HG03060 (cell line): ENCODE measurements around the gene U2AF1L4.
"Not testable (repeated sequence)": the region's sequence is repeated elsewhere in the genome, so short reads cannot be mapped to it uniquely, and the experiment has no call there.

ENCODE experiments used
- ATAC-seq: cut with Tn5 transposase; IDR thresholded peaks from one replicate; pipeline ENCODE4 v1.9.1; 2021; ENCODE audit warnings: low read depth, moderate number of reproducible peaks; ENCODE audit not compliant: unreplicated experiment

U2AF1L4 gene

DNA sequence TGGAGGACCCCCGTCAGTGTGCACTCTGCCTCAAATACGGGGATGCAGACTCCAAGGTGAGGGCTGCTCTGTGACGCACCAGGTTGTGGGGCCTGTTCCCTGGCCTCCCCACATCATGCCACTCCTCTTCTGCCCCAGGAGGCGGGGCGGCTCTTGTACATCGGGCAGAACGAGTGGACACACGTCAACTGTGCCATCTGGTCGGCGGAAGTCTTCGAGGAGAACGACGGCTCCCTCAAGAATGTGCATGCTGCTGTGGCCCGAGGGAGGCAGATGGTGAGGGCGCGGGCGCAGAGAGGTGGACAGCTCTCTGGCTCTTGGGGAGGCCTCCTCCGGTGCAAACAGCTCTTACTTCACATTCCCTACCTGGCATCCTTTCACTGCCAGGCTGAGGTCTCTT, 16.2 kb downstream of the U2AF1L4 start:
- no peak for ATAC-seq

DNA sequence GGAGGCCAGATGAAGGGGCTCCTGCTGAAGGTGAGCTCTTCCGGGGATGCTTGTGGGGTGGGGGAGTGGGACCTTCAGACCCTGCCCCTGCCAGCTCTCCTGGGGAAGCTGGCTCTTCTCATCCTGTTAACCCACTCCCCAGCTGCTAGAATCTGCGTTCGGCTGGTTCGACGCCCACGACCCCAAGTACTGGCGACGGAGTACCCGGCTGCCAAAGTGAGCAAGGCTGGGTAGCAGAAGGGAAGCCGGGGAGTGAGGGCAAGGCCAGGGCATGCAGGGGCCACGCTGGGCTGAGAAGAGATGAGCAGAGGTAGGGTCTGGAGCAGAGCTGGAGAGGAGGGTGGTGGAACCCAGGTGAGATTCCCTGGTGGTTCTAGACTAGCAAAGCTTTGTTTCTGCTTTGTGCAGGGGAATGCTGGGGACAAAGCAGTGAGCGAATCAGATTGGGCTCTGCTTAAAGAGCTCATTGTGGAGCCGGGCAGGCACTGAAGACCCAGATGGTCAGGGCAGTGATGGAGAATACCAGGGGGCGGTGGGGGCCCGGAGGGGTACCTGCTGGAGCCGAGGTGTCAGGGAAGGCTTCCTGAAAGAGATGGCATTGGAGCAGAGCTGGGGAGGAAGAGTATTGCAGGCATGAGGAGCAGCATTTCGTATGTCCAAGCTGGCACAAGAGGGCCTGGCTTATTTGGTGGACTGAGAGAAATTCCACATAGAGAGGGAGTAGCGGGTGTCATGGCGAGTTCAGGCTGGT, 17.1 kb downstream of the U2AF1L4 start:
- ATAC-seq: no peak

DNA sequence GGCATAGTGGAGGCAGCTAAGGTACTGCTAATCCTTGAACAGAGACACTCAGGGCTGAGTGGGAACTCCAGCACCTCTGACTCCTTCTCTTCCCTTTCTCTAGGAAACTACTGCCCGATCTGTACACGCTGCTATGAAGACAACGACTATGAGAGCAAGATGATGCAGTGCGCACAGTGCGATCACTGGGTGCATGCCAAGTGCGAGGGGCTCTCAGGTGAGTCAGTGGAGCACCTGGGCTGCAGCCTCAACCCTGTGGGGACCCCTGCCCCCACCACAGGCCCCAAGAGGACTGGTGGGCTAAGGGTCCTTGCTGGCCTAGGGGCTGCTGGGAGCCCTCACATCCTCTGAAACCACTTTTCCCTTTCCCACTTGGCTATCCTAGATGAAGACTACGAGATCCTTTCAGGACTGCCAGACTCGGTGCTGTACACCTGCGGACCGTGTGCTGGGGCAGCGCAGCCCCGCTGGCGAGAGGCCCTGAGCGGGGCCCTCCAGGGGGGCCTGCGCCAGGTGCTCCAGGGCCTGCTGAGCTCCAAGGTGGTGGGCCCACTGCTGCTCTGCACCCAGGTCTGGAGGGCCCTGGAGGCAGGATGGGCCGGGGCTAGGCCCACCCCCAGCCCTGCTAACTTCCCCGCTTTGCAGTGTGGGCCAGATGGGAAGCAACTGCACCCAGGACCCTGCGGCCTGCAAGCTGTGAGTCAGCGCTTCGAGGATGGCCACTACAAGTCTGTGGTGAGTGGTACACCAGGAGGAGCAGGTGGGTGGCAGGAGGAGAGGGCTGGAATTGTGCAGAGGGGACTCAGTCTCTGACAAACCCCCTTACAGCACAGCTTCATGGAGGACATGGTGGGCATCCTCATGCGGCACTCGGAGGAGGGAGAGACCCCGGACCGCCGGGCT, 17.9 kb downstream of the U2AF1L4 start:
- ATAC-seq: no peak

DNA sequence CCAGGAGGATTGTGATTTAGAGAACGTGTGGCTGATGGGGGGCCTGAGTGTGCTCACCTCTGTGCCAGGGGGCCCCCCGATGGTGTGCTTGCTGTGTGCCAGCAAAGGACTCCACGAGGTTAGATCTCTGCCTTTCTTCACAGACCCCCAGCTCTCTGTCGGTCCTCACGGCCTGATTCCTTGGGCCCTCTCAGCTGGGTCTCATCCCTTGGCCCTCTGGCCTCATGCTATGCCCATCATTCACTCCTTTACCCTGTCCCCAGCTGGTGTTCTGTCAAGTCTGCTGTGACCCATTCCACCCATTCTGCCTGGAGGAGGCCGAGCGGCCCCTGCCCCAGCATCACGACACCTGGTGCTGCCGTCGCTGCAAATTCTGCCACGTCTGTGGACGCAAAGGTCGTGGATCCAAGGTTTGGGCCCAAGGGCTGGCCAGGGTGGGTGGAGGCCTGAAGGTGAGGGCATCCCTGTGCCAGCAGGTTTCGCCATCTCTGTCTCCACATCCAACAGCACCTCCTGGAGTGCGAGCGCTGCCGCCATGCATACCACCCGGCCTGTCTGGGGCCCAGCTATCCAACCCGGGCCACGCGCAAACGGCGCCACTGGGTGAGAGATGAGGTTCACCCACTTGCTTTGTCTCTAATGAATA, 19.9 kb downstream of the U2AF1L4 start:
- ATAC-seq: no peak

DNA sequence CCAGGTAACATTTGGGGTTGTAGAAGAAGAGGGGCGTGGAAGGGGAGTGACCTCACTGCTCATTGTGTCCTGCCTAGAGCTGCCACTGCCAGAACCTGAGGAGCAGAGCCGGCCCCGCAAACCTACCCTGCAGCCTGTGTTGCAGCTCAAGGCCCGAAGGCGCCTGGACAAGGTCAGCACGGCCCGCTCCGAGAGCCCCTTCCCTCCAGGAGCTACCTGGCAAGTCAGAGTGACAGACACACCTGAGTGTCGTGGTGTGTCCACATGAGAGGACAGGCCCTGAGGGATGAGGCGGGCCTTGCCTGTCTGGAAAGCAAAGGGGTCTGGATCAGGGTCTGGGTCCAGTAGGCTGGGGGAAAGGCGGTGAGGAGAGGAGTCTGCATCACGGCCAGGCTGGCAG, 20.7 kb downstream of the U2AF1L4 start:
- ATAC-seq: no peak

DNA sequence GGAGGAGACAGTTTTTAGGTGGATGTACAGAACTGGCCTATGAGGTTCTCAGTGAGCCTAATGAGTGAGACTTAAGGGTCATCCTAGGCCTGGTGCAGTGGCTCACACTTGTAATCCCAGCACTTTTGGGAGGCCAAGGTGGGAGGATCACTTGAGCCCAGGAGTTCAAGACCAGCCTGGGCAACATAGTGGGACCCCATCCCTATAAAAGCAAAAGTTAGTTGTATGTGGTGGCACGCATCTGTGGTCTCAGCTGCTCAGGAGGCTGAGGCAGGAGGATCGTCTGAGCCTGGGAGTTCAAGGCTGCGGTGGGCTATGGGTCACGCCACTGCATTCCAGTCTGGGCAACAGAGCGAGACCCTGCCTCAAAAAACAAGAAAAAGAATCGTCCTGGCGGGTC, 21.1 kb downstream of the U2AF1L4 start:
- not testable (repeated sequence) for ATAC-seq

DNA sequence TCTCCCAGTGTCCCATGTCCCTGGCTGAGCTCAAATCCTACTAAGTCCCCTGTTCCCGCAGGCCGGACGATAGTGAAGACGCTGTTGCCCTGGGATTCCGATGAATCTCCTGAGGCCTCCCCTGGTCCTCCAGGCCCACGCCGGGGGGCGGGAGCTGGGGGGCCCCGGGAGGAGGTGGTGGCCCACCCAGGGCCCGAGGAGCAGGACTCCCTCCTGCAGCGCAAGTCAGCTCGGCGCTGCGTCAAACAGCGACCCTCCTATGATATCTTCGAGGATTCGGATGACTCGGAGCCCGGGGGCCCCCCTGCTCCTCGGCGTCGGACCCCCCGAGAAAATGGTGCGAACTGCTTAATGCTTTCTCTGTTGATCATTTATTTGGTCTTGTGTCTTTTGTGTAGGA, 21.5 kb downstream of the U2AF1L4 start:
- no peak for ATAC-seq

DNA sequence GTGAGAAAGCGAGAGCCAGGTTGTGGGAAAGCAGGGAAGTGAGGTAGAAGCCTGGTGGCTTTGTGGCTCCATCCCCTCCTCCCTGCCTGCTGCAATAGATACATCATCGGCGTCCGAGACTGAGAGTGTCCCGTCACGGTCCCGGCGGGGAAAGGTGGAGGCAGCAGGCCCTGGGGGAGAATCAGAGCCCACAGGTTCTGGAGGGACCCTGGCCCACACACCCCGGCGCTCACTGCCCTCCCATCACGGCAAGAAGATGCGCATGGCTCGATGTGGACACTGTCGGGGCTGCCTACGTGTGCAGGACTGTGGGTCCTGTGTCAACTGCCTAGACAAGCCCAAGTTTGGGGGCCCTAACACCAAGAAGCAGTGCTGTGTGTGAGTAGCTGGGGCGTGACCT, 22.3 kb downstream of the U2AF1L4 start:
- ATAC-seq: no peak

DNA sequence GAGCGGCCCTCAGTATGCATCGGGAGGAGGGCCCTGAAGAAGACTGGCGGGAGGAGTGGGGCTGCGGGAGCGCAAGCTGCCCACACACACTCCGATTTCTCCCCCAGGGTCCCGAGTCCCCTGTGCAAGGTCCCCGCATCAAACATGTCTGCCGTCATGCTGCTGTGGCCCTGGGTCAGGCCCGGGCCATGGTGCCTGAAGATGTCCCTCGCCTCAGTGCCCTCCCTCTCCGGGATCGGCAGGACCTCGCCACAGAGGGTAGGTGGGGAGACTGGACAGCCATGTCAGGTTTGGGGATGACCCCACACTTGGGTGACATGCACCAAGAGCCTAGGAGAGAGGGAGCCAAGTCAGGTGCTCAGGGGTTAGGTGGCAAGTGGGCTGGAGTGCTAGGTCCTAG, 22.8 kb downstream of the U2AF1L4 start:
- no peak for ATAC-seq

DNA sequence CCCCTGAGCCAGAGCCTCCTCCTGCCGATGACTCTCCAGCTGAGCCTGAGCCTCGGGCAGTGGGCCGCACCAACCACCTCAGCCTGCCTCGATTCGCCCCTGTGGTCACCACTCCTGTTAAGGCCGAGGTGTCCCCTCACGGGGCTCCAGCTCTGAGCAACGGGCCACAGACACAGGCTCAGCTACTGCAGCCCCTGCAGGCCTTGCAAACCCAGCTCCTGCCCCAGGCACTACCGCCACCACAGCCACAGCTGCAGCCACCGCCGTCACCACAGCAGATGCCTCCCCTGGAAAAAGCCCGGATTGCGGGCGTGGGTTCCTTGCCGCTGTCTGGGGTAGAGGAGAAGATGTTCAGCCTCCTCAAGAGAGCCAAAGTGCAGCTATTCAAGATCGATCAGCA, 23.8 kb downstream of the U2AF1L4 start:
- ATAC-seq: no peak

DNA sequence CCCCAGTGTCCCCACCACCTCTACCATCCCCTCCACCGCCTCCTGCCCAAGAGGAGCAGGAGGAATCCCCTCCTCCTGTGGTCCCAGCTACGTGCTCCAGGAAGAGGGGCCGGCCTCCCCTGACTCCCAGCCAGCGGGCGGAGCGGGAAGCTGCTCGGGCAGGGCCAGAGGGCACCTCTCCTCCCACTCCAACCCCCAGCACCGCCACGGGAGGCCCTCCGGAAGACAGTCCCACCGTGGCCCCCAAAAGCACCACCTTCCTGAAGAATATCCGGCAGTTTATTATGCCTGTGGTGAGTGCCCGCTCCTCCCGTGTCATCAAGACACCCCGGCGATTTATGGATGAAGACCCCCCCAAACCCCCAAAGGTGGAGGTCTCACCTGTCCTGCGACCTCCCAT, 24.6 kb downstream of the U2AF1L4 start:
- ATAC-seq: no peak

DNA sequence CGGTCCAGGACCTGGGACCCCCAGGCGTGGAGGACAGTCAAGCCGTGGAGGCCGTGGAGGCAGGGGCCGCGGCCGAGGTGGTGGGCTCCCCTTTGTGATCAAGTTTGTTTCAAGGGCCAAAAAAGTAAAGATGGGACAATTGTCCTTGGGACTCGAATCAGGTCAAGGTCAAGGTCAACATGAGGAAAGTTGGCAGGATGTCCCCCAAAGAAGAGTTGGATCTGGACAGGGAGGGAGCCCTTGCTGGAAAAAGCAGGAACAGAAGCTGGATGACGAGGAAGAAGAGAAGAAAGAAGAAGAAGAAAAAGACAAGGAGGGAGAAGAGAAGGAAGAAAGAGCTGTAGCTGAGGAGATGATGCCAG, 25.1 kb downstream of the U2AF1L4 start:
- ATAC-seq: no peak

DNA sequence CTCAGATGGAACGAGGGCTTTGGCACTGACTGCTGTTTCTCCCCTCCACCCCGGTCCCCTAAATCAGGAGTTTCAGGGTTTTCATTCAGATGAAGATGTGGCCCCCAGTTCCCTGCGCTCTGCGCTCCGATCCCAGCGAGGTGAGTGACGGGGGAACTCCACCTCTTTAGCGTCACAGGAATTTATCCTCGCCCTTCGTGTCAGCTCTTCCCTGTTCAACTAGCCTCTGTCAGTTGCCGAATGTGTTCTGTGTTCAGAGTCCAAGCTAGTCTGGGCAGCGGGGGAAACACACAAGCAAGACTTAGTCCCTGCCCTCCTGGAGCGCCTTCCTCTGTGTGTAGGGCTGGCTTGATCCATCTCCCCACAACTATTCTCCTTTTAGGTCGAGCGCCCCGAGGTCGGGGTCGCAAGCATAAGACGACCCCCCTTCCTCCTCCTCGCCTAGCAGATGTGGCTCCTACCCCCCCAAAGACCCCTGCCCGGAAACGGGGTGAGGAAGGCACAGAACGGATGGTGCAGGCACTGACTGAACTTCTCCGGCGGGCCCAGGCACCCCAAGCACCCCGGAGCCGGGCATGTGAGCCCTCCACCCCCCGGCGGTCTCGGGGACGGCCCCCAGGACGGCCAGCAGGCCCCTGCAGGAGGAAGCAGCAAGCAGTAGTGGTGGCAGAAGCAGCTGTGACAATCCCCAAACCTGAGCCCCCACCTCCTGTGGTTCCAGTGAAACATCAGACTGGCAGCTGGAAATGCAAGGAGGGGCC, 25.6 kb downstream of the U2AF1L4 start:
- ATAC-seq: no peak

DNA sequence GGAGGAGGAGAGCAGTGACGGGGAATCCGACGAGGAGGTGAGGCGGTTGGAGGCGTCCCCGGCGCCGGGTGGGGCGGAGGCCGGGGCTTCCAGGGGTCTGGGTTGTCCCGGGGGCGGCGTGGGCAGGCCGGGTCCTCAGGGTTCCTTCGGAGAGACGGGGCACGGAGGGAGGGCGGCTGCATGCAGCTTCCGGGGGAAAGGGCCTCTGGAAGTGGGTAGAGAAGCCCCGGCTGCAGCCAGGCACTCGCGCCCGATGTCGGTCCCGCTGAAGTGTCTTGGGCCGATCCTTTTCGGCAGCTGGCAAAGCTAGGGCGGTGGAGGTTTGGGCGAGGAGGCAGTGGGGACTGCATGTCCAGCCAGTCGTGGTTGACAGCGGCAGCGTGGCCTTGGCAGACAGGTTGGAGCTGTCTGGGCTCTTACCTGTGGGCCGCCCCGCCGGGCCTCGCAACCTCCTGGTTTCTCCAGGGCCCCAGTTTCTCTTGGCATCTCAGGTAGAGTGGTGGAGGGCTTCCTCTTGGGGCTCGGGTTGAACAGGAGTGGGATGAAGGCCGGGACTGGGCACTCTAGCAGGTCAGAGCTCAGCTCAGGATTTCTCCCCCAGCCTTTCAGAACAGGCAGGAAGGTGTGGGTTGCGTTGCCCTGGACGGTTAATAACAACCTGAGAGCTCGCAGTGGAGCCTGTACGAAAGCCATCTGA, 26.7 kb downstream of the U2AF1L4 start:
- ATAC-seq: no peak

DNA sequence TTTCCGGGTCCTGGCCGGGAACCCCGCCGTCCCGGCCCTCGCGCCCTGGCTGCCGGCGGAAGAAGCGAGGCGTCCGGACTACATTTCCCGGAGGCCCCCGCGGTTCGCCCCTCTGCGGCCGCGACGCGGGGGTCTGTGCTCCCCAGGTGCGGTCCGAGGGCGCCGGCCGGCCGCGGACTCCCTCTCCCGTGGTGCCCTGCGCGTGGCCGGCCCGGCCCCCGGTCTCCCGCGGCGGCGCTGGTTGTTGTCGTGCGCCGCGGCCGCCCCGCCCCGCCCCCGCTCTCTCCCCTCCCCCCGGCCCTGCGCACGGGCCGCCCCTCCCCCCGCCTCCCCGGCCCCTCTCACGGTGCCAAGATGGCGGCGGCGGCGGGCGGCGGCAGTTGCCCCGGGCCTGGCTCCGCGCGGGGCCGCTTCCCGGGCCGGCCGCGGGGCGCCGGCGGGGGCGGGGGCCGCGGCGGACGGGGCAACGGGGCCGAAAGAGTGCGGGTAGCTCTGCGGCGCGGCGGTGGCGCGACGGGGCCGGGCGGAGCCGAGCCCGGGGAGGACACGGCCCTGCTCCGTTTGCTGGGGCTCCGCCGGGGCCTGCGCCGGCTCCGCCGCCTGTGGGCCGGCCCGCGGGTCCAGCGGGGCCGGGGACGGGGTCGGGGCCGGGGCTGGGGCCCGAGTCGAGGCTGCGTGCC, 27.4 kb downstream of the U2AF1L4 start, which contains the start of gene KMT2B:
TSS of gene KMT2B (plus strand) at position 339 of the 680 bp plus-strand sequence. CDS start at position 355, 16 bp downstream.
- no peak for ATAC-seq

DNA sequence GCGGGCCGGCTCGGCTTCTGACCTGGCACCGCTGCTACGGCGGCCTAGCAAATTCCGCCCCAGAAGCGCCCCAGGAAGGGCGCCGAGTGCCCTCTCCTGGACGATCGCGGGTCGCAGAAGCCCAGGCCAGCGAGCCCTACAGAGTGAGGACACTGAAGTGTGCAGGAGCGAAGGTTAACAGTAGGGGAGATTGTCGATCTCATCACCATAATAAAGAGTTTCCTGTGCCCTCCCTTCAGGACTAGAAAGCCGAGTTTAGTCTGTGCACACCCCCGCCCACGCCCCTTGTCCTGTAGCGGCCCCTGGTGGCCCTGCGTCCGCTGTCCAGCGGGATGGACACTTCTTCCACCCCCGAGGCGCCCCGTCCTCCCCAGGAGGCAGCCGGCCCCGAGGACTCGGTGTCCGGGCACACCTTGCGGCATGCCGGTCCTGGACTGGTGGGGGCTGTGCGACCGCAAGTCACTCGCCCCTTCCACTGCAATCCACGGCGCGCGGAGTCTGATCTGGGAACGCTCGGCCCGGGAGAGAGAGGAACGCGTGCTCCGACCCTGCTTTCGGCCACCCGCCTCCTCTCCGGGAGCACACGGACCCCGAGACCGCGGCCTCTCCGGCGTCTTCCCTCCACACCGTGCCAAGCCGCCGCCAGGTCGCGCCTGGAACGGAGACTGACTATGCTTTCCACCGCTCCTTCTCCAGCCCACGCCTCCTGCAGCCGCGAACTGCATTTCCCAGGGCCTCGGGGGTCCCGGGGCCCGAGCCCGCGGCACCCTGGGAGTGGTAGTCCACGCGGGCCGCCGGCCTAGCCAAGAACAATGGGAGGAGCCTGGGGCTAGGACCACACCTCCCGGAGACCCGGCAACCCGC, 28.2 kb downstream of the U2AF1L4 start:
- peak; percentile 35 for ATAC-seq

DNA sequence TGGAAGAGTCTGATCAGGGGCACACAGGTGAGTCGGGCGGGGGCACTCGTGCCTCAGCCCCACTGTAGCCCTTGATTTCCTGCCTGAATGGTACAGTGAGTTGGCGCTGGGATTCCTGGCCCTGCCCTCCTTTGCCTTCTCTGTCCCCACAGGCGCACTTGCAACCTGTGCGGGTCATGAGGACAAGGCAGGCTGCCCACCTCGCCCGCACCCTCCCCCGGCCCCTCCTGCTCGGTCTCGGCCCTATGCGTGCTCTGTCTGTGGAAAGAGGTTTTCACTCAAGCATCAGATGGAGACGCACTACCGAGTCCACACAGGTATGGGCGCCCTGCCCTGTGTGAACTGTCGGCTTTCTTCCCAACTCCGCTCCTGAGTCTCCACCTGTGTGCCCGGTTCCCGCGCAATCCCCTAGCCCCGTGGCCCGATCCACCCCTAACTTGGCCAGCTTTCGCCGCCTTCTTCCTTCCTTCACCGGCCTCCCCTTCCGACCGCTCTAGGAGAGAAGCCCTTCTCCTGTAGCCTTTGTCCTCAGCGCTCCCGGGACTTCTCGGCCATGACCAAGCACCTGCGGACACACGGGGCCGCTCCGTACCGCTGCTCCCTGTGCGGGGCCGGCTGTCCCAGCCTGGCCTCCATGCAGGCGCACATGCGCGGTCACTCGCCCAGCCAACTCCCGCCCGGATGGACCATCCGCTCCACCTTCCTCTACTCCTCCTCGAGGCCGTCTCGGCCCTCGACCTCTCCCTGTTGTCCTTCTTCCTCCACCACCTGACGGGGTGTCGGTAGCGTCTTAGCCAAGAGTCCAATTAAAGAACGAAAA, 29.0 kb downstream of the U2AF1L4 start:
- ATAC-seq: no peak

DNA sequence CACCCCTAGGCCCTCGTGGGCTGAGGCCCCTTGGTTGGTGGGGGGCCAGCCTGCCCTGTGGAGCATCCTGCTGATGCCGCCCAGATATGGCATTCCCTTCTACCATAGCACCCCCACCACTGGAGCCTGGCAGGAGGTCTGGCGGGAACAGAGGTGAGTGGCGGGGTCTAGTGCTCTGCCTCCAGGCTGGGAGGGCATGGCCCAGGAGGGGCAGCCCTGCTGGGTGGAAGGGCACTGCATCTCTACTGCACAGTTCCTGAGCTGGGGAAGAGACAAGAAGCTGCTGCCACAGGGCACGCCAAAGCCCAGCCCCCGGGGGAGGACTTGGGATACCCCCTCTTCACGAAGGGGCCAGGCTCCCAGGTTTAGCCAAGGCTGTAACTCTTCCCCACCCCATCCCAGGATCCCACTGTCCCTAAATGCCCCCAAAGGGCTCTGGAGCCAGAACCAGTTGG, 29.8 kb downstream of the U2AF1L4 start:
- no peak for ATAC-seq
